AG04449 (cell line): Measurements from ENCODE around the gene NOX5.

Source experiments
- CTCF ChIA-PET: fragments of 350-600 bp; formaldehyde crosslinking; extraction: SDS; loops from one replicate; lab custom pipeline; 2021; ENCODE audit warnings: antibody characterized with exemption; lab: Yijun Ruan, JAX
- POLR2A ChIA-PET: fragments of 400-600, 350-600 bp; formaldehyde crosslinking; extraction: SDS; loops from one replicate; lab custom pipeline; 2020; ENCODE audit warnings: antibody characterized with exemption, inconsistent platforms; lab: Yijun Ruan, JAX
- DNase-seq: peaks from one replicate; pipeline ENCODE4 v3.0.0-alpha.2; 2010; ENCODE audit warnings: low read depth, low spot score
- H3K4me3 ChIP-seq: 2 replicates; pipeline ENCODE4 v1.5.1; 2011; ENCODE audit warnings: low read depth, mild to moderate bottlenecking, control low read depth, low read length
- TF ChIP-seq, protein P1 (sequence below): IDR thresholded peaks from one replicate; pipeline ENCODE4 v1.5.1; 2011; ENCODE audit warnings: mild to moderate bottlenecking, moderate library complexity, low read length, control low read depth, inconsistent platforms; ENCODE audit not compliant: insufficient read depth; ENCODE audit errors: missing control alignments

Gene NOX5

DNA sequence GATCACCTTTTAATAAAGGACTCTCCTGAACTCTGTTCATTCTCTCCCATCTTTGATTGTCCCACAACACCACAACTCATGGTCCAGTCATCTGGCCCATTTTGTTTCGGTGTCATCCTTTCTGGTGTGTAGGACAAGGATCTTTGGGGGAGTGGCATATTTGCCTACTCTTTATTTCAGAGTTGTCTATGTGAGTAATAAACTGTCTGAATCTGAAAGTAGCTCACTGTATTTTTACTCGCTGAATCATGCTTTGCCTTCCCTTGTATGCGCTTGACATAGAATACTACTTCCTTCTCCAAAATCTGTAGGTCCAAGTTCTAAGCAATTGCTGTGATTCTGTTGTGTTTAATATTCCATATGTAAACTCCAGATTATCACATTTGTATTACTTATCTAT, 29.9 kb upstream of the NOX5 start:
- TF ChIP-seq, protein P1, sequence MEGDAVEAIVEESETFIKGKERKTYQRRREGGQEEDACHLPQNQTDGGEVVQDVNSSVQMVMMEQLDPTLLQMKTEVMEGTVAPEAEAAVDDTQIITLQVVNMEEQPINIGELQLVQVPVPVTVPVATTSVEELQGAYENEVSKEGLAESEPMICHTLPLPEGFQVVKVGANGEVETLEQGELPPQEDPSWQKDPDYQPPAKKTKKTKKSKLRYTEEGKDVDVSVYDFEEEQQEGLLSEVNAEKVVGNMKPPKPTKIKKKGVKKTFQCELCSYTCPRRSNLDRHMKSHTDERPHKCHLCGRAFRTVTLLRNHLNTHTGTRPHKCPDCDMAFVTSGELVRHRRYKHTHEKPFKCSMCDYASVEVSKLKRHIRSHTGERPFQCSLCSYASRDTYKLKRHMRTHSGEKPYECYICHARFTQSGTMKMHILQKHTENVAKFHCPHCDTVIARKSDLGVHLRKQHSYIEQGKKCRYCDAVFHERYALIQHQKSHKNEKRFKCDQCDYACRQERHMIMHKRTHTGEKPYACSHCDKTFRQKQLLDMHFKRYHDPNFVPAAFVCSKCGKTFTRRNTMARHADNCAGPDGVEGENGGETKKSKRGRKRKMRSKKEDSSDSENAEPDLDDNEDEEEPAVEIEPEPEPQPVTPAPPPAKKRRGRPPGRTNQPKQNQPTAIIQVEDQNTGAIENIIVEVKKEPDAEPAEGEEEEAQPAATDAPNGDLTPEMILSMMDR: no peak
- POLR2A ChIA-PET: no interaction called here
- H3K4me3 ChIP-seq: no peak overlapping the region
- CTCF ChIA-PET: no interaction called here
- DNase-seq: no peak

DNA sequence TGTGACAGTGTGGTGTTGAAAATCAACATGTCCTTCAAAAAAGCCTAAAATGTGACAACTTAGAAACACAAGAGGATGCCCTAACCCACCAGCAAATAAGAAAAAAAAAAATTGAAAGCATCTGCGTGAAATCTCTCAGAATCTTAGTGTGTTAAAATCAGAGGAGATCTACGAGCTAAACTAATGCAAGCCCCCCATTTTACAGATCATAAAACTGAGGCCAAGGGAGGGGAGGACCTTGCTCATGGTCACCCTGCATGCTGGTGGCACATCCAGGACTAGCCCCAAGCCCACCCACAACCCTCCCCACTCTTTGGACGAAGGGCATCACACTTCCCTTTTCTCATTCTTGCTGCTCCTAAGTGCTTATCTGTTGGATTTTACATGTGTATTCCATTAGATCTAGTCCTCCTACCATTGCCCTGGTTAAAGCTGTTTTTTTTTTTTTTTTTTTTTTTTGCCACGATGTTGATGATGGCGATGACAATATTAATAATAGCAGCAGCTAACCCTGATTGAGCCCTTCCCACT, 29.1 kb upstream of the NOX5 start:
- TF ChIP-seq, protein P1: no peak
- no peak overlapping the region for H3K4me3 ChIP-seq
- POLR2A ChIA-PET: no interaction called here
- no peak for DNase-seq
- CTCF ChIA-PET: no interaction called here

DNA sequence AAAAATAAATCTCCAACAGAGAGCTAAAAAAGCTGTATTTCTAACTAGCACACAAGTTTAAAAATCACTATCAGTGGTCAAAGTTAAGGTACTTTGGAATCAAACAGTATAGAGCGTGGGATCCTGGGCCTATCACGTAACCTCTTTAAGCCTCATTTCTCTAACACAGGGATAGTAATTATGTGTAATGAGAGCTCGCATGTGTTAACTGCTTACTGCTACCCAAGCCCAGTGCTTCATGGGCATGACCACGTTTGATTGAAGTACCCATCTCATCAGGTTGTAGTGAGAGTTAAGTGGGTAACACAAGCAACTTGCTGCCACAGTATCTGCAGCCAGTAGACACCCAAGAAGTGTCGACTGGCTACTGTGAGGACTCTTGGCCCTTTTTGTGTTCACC, 28.2 kb upstream of the NOX5 start:
- H3K4me3 ChIP-seq: no peak overlapping the region
- TF ChIP-seq, protein P1: no peak
- ChIA-PET CTCF (no interaction called here), POLR2A (no interaction called here)
- DNase-seq: no peak

DNA sequence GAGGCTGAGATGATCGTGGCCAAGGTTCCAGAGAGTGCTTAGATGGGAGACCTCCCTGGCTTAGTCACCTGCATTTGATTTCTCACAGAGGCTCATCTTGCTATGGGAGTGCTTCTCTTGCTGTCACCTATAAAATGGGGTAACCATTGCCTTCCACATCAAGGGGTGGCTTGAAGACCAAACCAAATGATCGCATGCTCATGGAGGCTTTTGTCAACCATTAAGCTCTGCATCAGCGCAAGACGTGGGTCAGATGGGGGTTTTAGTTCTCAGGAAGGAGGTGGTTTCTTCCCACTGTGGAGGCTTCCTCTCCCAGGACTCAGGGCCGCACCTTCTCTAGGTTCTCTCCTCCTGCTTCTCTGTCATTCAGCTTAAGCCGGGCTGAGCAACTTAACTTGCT, 27.4 kb upstream of the NOX5 start:
- ChIA-PET CTCF (no interaction called here), POLR2A (no interaction called here)
- DNase-seq: no peak
- TF ChIP-seq, protein P1: no peak
- H3K4me3 ChIP-seq: no peak overlapping the region

DNA sequence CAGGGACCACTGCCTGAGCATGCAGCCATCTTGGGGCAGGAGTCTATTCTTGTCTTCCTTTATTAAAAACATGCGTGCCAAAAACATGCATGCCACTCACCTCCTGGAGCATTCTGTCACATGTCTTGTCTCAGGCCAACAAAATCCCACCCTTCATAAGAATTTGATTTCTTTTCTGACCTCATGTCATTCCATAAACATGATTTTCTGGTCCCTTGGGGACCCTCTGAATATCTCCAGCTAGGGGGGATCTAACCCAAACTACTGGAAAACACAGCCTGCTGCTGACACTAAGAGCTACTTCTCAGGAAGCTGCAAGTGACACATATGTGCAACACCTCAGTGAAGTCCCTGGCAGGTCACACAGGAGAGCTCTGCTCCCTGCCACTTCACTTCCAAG, 26.8 kb upstream of the NOX5 start:
- no peak for DNase-seq
- ChIA-PET POLR2A (no interaction called here), CTCF (no interaction called here)
- TF ChIP-seq, protein P1: no peak
- H3K4me3 ChIP-seq: no peak overlapping the region

DNA sequence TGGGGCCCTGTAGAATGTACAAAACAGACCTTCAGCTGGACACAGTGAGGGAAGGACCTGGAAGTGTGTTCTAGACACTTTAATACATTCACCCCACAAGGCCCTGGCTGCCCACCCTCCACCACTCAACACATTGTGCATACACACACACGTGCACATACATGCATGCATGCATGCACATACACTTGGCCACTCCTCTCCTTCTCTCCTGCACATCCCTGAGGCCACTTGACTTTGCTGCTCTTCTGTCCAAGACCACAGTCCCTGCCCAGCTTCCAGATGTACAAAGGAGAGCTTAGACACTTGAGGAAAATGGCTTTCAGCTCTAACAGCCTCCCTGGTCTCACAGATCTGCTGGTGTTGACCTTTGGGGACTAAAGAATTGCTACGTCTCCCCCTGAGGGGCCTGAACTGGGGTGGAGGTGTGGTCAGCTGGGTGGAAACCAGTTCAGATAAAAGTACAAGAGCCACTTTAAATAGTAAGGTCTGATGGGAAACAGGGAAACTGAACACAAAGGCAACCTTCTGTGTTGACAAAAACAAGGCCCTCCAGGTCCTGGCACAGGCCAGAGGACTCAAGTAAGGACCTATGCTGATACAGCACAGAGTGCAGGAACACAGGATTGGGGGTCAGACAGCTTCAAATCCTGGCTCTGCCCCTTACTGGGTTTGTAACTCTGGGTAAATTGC, 24.8 kb upstream of the NOX5 start:
- ChIA-PET CTCF (no interaction called here), POLR2A (no interaction called here)
- no peak for DNase-seq
- no peak overlapping the region for H3K4me3 ChIP-seq
- TF ChIP-seq, protein P1: no peak
